Right atrium auricular region (tissue), 2 donors: ENCODE data around the gene SRRM3. TPM values are rescaled to one million over a fixed set of nuclear protein-coding genes. Genes with fewer than 3 reads are reported as not detected.
"Not testable (repeated sequence)": the region's sequence is repeated elsewhere in the genome, so short reads cannot be mapped to it uniquely, and the experiment has no call there.

Source experiments
- DNase-seq: peaks from one replicate; pipeline ENCODE4 v3.0.0-alpha.2; 2019; ENCODE audit warnings: low spot score
- H3K27ac ChIP-seq, 2 donors: fragments of 200-600 bp; sonication (generic); 1 replicate in 1 of 2; 2 replicates in 1 of 2; pipeline ENCODE4 v1.5.1; 2016 to 2019
- H3K27me3 ChIP-seq, 2 donors: fragments of 200-600 bp; sonication (generic); one replicate each; pipeline versions ENCODE4 v1.5.1 to v1.6.0; 2017 to 2019
- H3K36me3 ChIP-seq: fragments of 200-600 bp; sonication (generic); one replicate; pipeline ENCODE4 v1.5.1; 2016
- H3K4me1 ChIP-seq, 2 donors: fragments of 200-600 bp; sonication (generic); one replicate each; pipeline versions ENCODE4 v1.5.1 to v1.6.0; 2017 to 2019
- H3K4me3 ChIP-seq, 2 donors: fragments of 200-600 bp; sonication (generic); 1 replicate in 1 of 2; 2 replicates in 1 of 2; pipeline ENCODE4 v1.5.1; 2017 to 2019; ENCODE audit warnings: mild to moderate bottlenecking in 1 of 2, moderate library complexity in 1 of 2
- H3K9me3 ChIP-seq, 2 donors: fragments of 200-600 bp; sonication (generic); one replicate each; pipeline ENCODE4 v1.5.1; 2019
- CTCF ChIP-seq, 2 donors: fragments of 200-600 bp; sonication (generic); IDR thresholded peaks; one replicate each; pipeline ENCODE4 v1.5.1; 2019; ENCODE audit warnings: antibody characterized with exemption in 2 of 2
- total RNA-seq, 2 donors: library from RNA; depleted of rRNA; stranded (reverse); fragments of >200 nt; gene quantifications; one replicate each; pipeline ENCODE4 v1.1.0, GENCODE V29; 2016

Gene SRRM3
- total RNA-seq, 2 donors from 2014 or later = 17.5 to 27.1 TPM

GRCh38 chr7:76236224-76236623 is 34.5 kb downstream of the SRRM3 start:
- no peak for DNase-seq
- no peak overlapping the region for H3K4me3 ChIP-seq
- no peaks in the 10 kb centered on the region for H3K9me3 ChIP-seq
- no peaks in the 10 kb centered on the region for H3K36me3 ChIP-seq
- peaks cover 3 to 7% of the 10 kb centered on the region in 2 donors for H3K27me3 ChIP-seq
- H3K27ac ChIP-seq = no peak overlapping the region
- peaks cover 0 to 8% of the 10 kb centered on the region in 2 donors for H3K4me1 ChIP-seq
- TF ChIP-seq CTCF (IDR thresholded peaks at IDR 0.05) = no peak

GRCh38 chr7:76238326-76238725 is 36.6 kb downstream of the SRRM3 start:
- DNase-seq = no peak
- Histone ChIP-seq H3K4me3 (no peak overlapping the region), H3K4me1 (peaks cover 0 to 8% of the 10 kb centered on the region in 2 donors), H3K27me3 (peaks cover 3 to 4% of the 10 kb centered on the region in 2 donors), H3K27ac (no peak overlapping the region), H3K9me3 (no peaks in the 10 kb centered on the region), H3K36me3 (no peaks in the 10 kb centered on the region)
- TF ChIP-seq CTCF (IDR thresholded peaks at IDR 0.05) = no peak

GRCh38 chr7:76241141-76241540 is 39.4 kb downstream of the SRRM3 start:
- no peaks in the 10 kb centered on the region for H3K9me3 ChIP-seq
- H3K36me3 ChIP-seq = no peaks in the 10 kb centered on the region
- no peak for TF ChIP-seq CTCF (IDR thresholded peaks at IDR 0.05)
- no peak for DNase-seq
- no peak overlapping the region for H3K27ac ChIP-seq
- no peaks in the 10 kb centered on the region for H3K27me3 ChIP-seq
- H3K4me1 ChIP-seq = no peaks in the 10 kb centered on the region
- H3K4me3 ChIP-seq = no peak overlapping the region

- H3K4me3 ChIP-seq, H3K36me3 ChIP-seq, H3K9me3 ChIP-seq, H3K4me1 ChIP-seq, H3K27ac ChIP-seq, H3K27me3 ChIP-seq, DNase-seq: not testable (repeated sequence)
These were observed 40.9 kb downstream of the SRRM3 start for GRCh38 chr7:76242517-76243063.

GRCh38 chr7:76244781-76245391 is 43.2 kb downstream of the SRRM3 start:
- Histone ChIP-seq H3K4me1 (no peaks in the 10 kb centered on the region), H3K36me3 (no peaks in the 10 kb centered on the region), H3K27ac (no peak overlapping the region), H3K27me3 (no peaks in the 10 kb centered on the region), H3K9me3 (no peaks in the 10 kb centered on the region), H3K4me3 (no peak overlapping the region)
- no peak for TF ChIP-seq CTCF (IDR thresholded peaks at IDR 0.05)
- DNase-seq = no peak

GRCh38 chr7:76246804-76247389 is 45.2 kb downstream of the SRRM3 start:
- no peak for TF ChIP-seq CTCF (IDR thresholded peaks at IDR 0.05)
- H3K4me1 ChIP-seq = no peaks in the 10 kb centered on the region

More at GRCh38 chr7:76246804-76247389, 45.2 kb downstream of the SRRM3 start:
- Histone ChIP-seq H3K4me3 (no peak overlapping the region), H3K27me3 (no peaks in the 10 kb centered on the region), H3K36me3 (no peaks in the 10 kb centered on the region), H3K27ac (no peak overlapping the region), H3K9me3 (no peaks in the 10 kb centered on the region)
- DNase-seq = no peak
